Caco-2 (cell line): ENCODE results near the gene UST. TPM values are rescaled to one million over a fixed set of nuclear protein-coding genes. Genes with fewer than 3 reads are reported as not detected.
"Not testable (repeated sequence)": the region's sequence is repeated elsewhere in the genome, so short reads cannot be mapped to it uniquely, and the experiment has no call there.

Experiments
- BruUV-seq: library from RNA; stranded (reverse); fragments of 400-500 nt; replicated peaks from 2 replicates; lab custom pipeline; 2021; lab: Mats Ljungman, UMichigan
- CTCF ChIA-PET: fragments of 300-600 bp; sonication (Branson Sonifier 250); formaldehyde crosslinking; loops from one replicate; lab custom pipeline; 2022; ENCODE audit warnings: antibody characterized with exemption; lab: Charles Lee
- POLR2A ChIA-PET: fragments of 300-600 bp; sonication (Branson Sonifier 250); formaldehyde crosslinking; loops from one replicate; lab custom pipeline; 2022; ENCODE audit warnings: antibody characterized with exemption; lab: Charles Lee
- DNase-seq, 2 experiments: peaks; one replicate each; pipeline versions ENCODE4 v3.0.0 to v3.0.0-alpha.2; 2020 to 2022
- H3K27me3 ChIP-seq: replicated peaks from 2 replicates; pipeline ENCODE4 v1.6.0; 2011; ENCODE audit warnings: low read length; ENCODE audit not compliant: control insufficient read depth, insufficient read depth
- H3K36me3 ChIP-seq: 2 replicates; pipeline ENCODE4 v1.5.1; 2011; ENCODE audit warnings: low read length; ENCODE audit not compliant: control insufficient read depth, insufficient read depth
- H3K4me1 ChIP-seq: fragments of 250-450 bp; sonication (Bioruptor Pico); 2 replicates; pipeline ENCODE4 v1.5.1; 2020; ENCODE audit warnings: mild to moderate bottlenecking
- H3K4me3 ChIP-seq: 2 replicates; pipeline ENCODE4 v1.5.1; 2011; ENCODE audit warnings: low read depth, mild to moderate bottlenecking, control low read depth, low read length
- H3K9me3 ChIP-seq: fragments of 250-450 bp; sonication (Bioruptor Pico); 2 replicates; pipeline ENCODE4 v1.5.1; 2020; ENCODE audit warnings: mild to moderate bottlenecking, moderate library complexity
- H3K27ac Mint-ChIP-seq: one replicate; pipeline ENCODE4 v1.8.0; 2022; ENCODE audit warnings: mixed read lengths; ENCODE audit not compliant: unreplicated experiment
- H3K27me3 Mint-ChIP-seq: one replicate; pipeline ENCODE4 v1.8.0; 2022; ENCODE audit warnings: mixed read lengths; ENCODE audit not compliant: insufficient read depth, unreplicated experiment
- H3K36me3 Mint-ChIP-seq: one replicate; pipeline ENCODE4 v1.8.0; 2022; ENCODE audit warnings: mild to moderate bottlenecking, mixed read lengths; ENCODE audit not compliant: insufficient read depth, unreplicated experiment
- H3K4me1 Mint-ChIP-seq: one replicate; pipeline ENCODE4 v1.8.0; 2022; ENCODE audit warnings: low read depth, mixed read lengths; ENCODE audit not compliant: unreplicated experiment
- H3K4me3 Mint-ChIP-seq: one replicate; pipeline ENCODE4 v1.8.0; 2022; ENCODE audit warnings: mild to moderate bottlenecking, moderate library complexity, mixed read lengths; ENCODE audit not compliant: unreplicated experiment
- H3K9me3 Mint-ChIP-seq: one replicate; pipeline ENCODE4 v1.8.0; 2022; ENCODE audit warnings: mixed read lengths; ENCODE audit not compliant: unreplicated experiment
- intact Hi-C: fragments of 100-400 bp; cut with micrococcal nuclease; formaldehyde crosslinking; loops from one replicate; pipeline ENCODE4 v1.10.0; 2022; ENCODE audit not compliant: unreplicated experiment
- total RNA-seq: library from RNA; stranded (reverse); gene quantifications from 2 replicates; pipeline ENCODE4 v1.2.3, GENCODE V29; 2022
- TF ChIP-seq, protein P1 (sequence below), 2 experiments: fragments of 200-600 bp in 1 of 2; IDR thresholded peaks; 1 replicate in 1 of 2; 2 replicates in 1 of 2; pipeline versions ENCODE4 v1.5.1 to v1.8.0; 2011 to 2022; ENCODE audit warnings: antibody characterized with exemption in 1 of 2, control low read depth in 1 of 2, inconsistent platforms in 1 of 2, low read depth in 1 of 2, low read length in 1 of 2, mild to moderate bottlenecking in 1 of 2, moderate library complexity in 1 of 2; ENCODE audit not compliant: insufficient read depth in 1 of 2, severe bottlenecking in 1 of 2, unreplicated experiment in 1 of 2

The UST gene
- total RNA-seq, 1 experiment from 2014 or later, result not detected

DNA sequence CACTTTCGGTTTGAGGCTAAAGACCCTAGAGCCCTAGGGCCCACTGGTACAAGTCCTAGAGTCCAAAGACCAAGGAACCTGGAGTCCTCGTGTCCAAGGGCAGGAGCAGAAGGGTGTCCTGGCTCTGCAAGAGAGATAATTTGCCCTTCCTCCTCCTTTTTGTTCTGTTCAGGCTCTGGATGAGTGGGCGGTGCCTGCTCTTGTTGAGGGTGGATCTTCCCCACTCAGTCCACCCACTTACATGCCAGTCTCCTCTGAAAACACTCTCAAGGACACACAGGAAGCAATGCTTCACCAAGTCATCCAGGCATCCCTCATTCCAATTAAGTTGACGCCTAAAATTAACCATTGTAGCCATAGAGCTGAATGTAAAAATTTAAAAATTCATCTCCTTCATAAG lies 102.1 kb downstream of the UST start:
- TF ChIP-seq, protein P1, sequence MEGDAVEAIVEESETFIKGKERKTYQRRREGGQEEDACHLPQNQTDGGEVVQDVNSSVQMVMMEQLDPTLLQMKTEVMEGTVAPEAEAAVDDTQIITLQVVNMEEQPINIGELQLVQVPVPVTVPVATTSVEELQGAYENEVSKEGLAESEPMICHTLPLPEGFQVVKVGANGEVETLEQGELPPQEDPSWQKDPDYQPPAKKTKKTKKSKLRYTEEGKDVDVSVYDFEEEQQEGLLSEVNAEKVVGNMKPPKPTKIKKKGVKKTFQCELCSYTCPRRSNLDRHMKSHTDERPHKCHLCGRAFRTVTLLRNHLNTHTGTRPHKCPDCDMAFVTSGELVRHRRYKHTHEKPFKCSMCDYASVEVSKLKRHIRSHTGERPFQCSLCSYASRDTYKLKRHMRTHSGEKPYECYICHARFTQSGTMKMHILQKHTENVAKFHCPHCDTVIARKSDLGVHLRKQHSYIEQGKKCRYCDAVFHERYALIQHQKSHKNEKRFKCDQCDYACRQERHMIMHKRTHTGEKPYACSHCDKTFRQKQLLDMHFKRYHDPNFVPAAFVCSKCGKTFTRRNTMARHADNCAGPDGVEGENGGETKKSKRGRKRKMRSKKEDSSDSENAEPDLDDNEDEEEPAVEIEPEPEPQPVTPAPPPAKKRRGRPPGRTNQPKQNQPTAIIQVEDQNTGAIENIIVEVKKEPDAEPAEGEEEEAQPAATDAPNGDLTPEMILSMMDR (IDR thresholded peaks at IDR 0.05; ENCODE audit: insufficient read depth in 1 of 2, low read depth in 1 of 2, low read length in 1 of 2, severe bottlenecking in 1 of 2, unreplicated experiment in 1 of 2), result no peak
- BruUV-seq, result no TSS peak

DNA sequence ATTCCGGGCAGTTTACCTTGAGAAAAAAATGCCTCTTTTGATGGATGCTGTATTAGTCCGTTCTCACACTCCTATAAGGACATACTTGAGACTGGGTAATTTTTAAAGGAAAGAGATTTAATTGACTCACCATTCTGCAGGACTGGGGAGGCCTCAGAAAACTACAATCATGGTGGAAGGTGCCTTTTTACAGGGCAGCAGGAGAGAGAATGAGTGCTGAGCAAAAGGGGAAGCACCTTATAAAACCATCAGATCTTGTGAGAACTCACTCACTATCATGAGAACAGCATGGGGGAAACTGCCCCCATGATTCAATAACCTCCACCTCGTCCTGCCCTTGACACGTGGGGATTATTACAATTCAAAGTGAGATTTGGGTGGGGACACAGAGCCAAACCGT lies 102.6 kb downstream of the UST start:
- H3K9me3 ChIP-seq, H3K27me3 Mint-ChIP-seq, H3K4me1 Mint-ChIP-seq, H3K4me3 ChIP-seq, H3K36me3 ChIP-seq, H3K9me3 Mint-ChIP-seq, H3K36me3 Mint-ChIP-seq, H3K4me1 ChIP-seq, CTCF ChIA-PET, H3K4me3 Mint-ChIP-seq, BruUV-seq, H3K27me3 ChIP-seq, POLR2A ChIA-PET, DNase-seq, intact Hi-C loops, H3K27ac Mint-ChIP-seq: not testable (repeated sequence)

More for the DNA sequence above, 102.1 kb downstream of the UST start:
- H3K9me3 Mint-ChIP-seq, result no peaks in the 10 kb centered on the region
- no peak overlapping the region for H3K4me3 ChIP-seq
- POLR2A ChIA-PET, result no interaction called here
- no peak for DNase-seq
- H3K27me3 ChIP-seq, result 0 out of 2 replicates have a peak, but pooled peaks cover 1% of the 10 kb centered on the region
- no peaks in the 10 kb centered on the region for H3K36me3 Mint-ChIP-seq
- no peaks in the 10 kb centered on the region for H3K4me1 Mint-ChIP-seq
- H3K27ac Mint-ChIP-seq, result no peak overlapping the region
- CTCF ChIA-PET, result no interaction called here
- no peak overlapping the region for H3K4me3 Mint-ChIP-seq
- H3K36me3 ChIP-seq, result no peaks in the 10 kb centered on the region
- peaks cover 3% of the 10 kb centered on the region for H3K27me3 Mint-ChIP-seq
- intact Hi-C loops, result no loop called here
- no peaks in the 10 kb centered on the region for H3K4me1 ChIP-seq
- no peaks in the 10 kb centered on the region for H3K9me3 ChIP-seq

DNA sequence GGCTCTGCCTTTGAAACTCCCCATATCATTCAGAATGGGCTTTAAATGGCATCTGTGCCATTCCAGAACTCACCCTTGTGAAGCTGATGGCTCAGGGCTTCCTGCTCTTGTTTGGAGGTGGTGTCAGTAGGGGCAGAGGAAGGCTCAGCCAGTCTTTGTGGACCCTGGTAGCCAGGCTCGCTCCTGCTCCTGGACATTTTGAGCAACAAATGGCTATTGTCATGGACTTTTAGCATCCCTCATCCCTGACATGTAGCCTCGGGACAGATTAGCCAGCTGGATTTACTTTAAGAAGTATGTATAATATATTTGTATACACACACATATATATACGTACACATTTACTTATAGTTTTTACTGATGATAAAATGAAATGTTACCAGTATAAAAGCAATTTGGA lies 104.1 kb downstream of the UST start:
- no peak for DNase-seq
- Mint-ChIP-seq H3K27ac (no peak overlapping the region), H3K9me3 (no peaks in the 10 kb centered on the region), H3K4me1 (no peaks in the 10 kb centered on the region), H3K36me3 (no peaks in the 10 kb centered on the region), H3K4me3 (no peak overlapping the region), H3K27me3 (peaks cover 14% of the 10 kb centered on the region)
- TF ChIP-seq, protein P1 (IDR thresholded peaks at IDR 0.05; ENCODE audit: insufficient read depth in 1 of 2, low read depth in 1 of 2, low read length in 1 of 2, severe bottlenecking in 1 of 2, unreplicated experiment in 1 of 2), result no peak
- Histone ChIP-seq H3K36me3 (no peaks in the 10 kb centered on the region), H3K4me1 (no peaks in the 10 kb centered on the region), H3K4me3 (no peak overlapping the region), H3K9me3 (no peaks in the 10 kb centered on the region), H3K27me3 (0 out of 2 replicates have a peak, but pooled peaks cover 1% of the 10 kb centered on the region)
- POLR2A ChIA-PET, result no interaction called here
- intact Hi-C loops, result no loop called here
- no TSS peak for BruUV-seq
- CTCF ChIA-PET, result no interaction called here
